A549 (cell line): ENCODE data around the gene ZNF445. TPM values are rescaled to one million over a fixed set of nuclear protein-coding genes. Genes with fewer than 3 reads are reported as not detected.

Experiments
- ATAC-seq, 2 experiments: fragments of 200-7000 bp in 1 of 2; fragments of >200 bp in 1 of 2; cut with Nextera tagmentation in 1 of 2; cut with Tn5 transposase in 1 of 2; 3 replicates each; pipeline versions ENCODE4 v1.8.0 to v1.9.1; 2018 to 2020; ENCODE audit warnings: mild to moderate bottlenecking in 1 of 2, moderate library complexity in 1 of 2
- CTCF ChIA-PET: fragments of 300-600 bp; sonication (Branson Sonifier 250); formaldehyde crosslinking; extraction: SDS; loops from one replicate; lab custom pipeline; 2021; ENCODE audit warnings: antibody characterized with exemption, inconsistent platforms; lab: Yijun Ruan, JAX
- POLR2A ChIA-PET: fragments of 350-600 bp; formaldehyde crosslinking; extraction: SDS; loops from one replicate; lab custom pipeline; 2021; ENCODE audit warnings: antibody characterized with exemption, inconsistent platforms; lab: Yijun Ruan, JAX
- DNase-seq, 2 experiments: peaks; one replicate each; pipeline versions ENCODE4 v3.0.0 to v3.0.0-alpha.2; 2011 to 2016; ENCODE audit warnings: low read depth in 1 of 2, low spot score in 1 of 2
- FAIRE-seq: peaks from 2 replicates; lab custom pipeline; 2011; peaks lifted over from hg19 to GRCh38; lab: Jason Lieb, UNC
- H3K27ac ChIP-seq, 2 experiments: fragments of >200 bp; sonication (Bioruptor Twin); formaldehyde crosslinking; 3 replicates each; pipeline ENCODE4 v1.5.1; 2016 to 2017
- H3K4me1 ChIP-seq: fragments of >200 bp; sonication (Bioruptor Twin); formaldehyde crosslinking; 3 replicates; pipeline ENCODE4 v1.6.1; 2016
- H3K4me2 ChIP-seq: fragments of >200 bp; sonication (Bioruptor Twin); formaldehyde crosslinking; 3 replicates; pipeline ENCODE4 v1.6.1; 2016
- H3K4me3 ChIP-seq: fragments of >200 bp; sonication (Bioruptor Twin); formaldehyde crosslinking; 3 replicates; pipeline ENCODE4 v1.5.1; 2016
- H3K9me3 ChIP-seq: fragments of >200 bp; sonication (Bioruptor Twin); formaldehyde crosslinking; 3 replicates; pipeline ENCODE4 v1.6.1; 2016
- CBX8 ChIP-seq: fragments of 200-600 bp; sonication (generic); IDR thresholded peaks from 2 replicates; pipeline ENCODE4 v1.6.1; 2016
- GATA3 ChIP-seq: IDR thresholded peaks from 2 replicates; pipeline ENCODE4 v1.6.1; 2012; ENCODE audit warnings: borderline replicate concordance
- HES2 ChIP-seq: fragments of >200 bp; sonication (Bioruptor Twin); formaldehyde crosslinking; IDR thresholded peaks from 2 replicates; pipeline ENCODE4 v1.6.1; 2016
- HOXB5 ChIP-seq: fragments of 250-450 bp; sonication (Bioruptor Pico); IDR thresholded peaks from 2 replicates; pipeline ENCODE4 v1.5.0; 2020; ENCODE audit warnings: mild to moderate bottlenecking, moderate library complexity
- JUNB ChIP-seq: fragments of >200 bp; sonication (Bioruptor Twin); formaldehyde crosslinking; IDR thresholded peaks from 2 replicates; pipeline ENCODE4 v1.6.1; 2016
- KDM5A ChIP-seq: fragments of 200-600 bp; sonication (generic); IDR thresholded peaks from 2 replicates; pipeline ENCODE4 v1.6.1; 2016; ENCODE audit warnings: antibody characterized with exemption, mild to moderate bottlenecking
- NFE2L2 ChIP-seq: fragments of 150-350 bp; conservative IDR thresholded peaks from 2 replicates; pipeline ENCODE4 v1.6.1; 2014; ENCODE audit warnings: low read length
- NR3C1 ChIP-seq: fragments of >200 bp; sonication (Bioruptor Twin); formaldehyde crosslinking; IDR thresholded peaks from 3 replicates; pipeline ENCODE4 v1.6.1; 2017
- PBX3 ChIP-seq: IDR thresholded peaks from 2 replicates; pipeline ENCODE4 v1.6.1; 2012
- POLR2A ChIP-seq: IDR thresholded peaks from 2 replicates; pipeline ENCODE4 v1.6.1; 2012; ENCODE audit warnings: mild to moderate bottlenecking, low read length
- POLR2AphosphoS2 ChIP-seq: conservative IDR thresholded peaks from 2 replicates; pipeline ENCODE4 v1.6.1; 2012; ENCODE audit warnings: low read length, improper control_type of control experiment, inconsistent platforms
- RAD21 ChIP-seq, 2 experiments: fragments of >200 bp in 1 of 2; sonication (Bioruptor Twin) in 1 of 2; formaldehyde crosslinking in 1 of 2; IDR thresholded peaks in 1 of 2; conservative IDR thresholded peaks in 1 of 2; 2 replicates in 1 of 2; 3 replicates in 1 of 2; pipeline ENCODE4 v1.6.1; 2012 to 2018; ENCODE audit warnings: inconsistent platforms in 1 of 2
- REST ChIP-seq: fragments of 200-600 bp; sonication (generic); IDR thresholded peaks from 2 replicates; pipeline ENCODE4 v1.6.1; 2016; ENCODE audit warnings: antibody characterized with exemption, mild to moderate bottlenecking, moderate library complexity
- RFX5 ChIP-seq: fragments of 450-650 bp; IDR thresholded peaks from 2 replicates; pipeline ENCODE4 v1.7.1; 2014; ENCODE audit warnings: antibody characterized with exemption, mild to moderate bottlenecking, moderate library complexity
- RNF2 ChIP-seq: fragments of 200-600 bp; sonication (generic); IDR thresholded peaks from 2 replicates; pipeline ENCODE4 v1.6.1; 2016; ENCODE audit warnings: low read depth, mild to moderate bottlenecking, antibody characterized with exemption, moderate library complexity, borderline replicate concordance
- TFCP2L1 ChIP-seq: fragments of 250-450 bp; sonication (Bioruptor Pico); IDR thresholded peaks from 2 replicates; pipeline ENCODE4 v1.5.0; 2021; ENCODE audit warnings: mild to moderate bottlenecking
- ZC3H11A ChIP-seq: fragments of 450-650 bp; IDR thresholded peaks from 2 replicates; pipeline ENCODE4 v1.6.1; 2014; ENCODE audit warnings: antibody characterized with exemption, mild to moderate bottlenecking
- ZFP36 ChIP-seq: fragments of 450-650 bp; IDR thresholded peaks from 2 replicates; pipeline ENCODE4 v1.6.1; 2014; ENCODE audit warnings: borderline replicate concordance; ENCODE audit not compliant: partially characterized antibody
- WGBS: methylation state at CpG from one replicate; pipeline ENCODE4 v1.1.6; 2017; ENCODE audit errors: missing lambda C conversion rate; 5-methylcytosine and 5-hydroxymethylcytosine counted together
- polyA plus RNA-seq, 4 experiments: library from polyadenylated mRNA; depleted of rRNA in 3 of 4; stranded (reverse); fragments of >200 nt; fragmentation: RNase III in 1 of 4; extraction: RNeasy Plus Mini Kit Qiagen cat#74134 plus additional on column Dnase treatment in 1 of 4; gene quantifications; 2 replicates in 3 of 4; 3 replicates in 1 of 4; pipeline ENCODE4 v1.2.3, GENCODE V29; 2011 to 2017
- TF ChIP-seq, protein P1 (sequence below): fragments of 150-350 bp; IDR thresholded peaks from 2 replicates; pipeline ENCODE4 v1.6.1; 2014; ENCODE audit warnings: low read depth, mild to moderate bottlenecking, low read length

Gene ZNF445
- polyA plus RNA-seq, 2 of the 4 experiments (the other 2 are of a cell fraction) = 3.4 to 4.0 TPM

DNA sequence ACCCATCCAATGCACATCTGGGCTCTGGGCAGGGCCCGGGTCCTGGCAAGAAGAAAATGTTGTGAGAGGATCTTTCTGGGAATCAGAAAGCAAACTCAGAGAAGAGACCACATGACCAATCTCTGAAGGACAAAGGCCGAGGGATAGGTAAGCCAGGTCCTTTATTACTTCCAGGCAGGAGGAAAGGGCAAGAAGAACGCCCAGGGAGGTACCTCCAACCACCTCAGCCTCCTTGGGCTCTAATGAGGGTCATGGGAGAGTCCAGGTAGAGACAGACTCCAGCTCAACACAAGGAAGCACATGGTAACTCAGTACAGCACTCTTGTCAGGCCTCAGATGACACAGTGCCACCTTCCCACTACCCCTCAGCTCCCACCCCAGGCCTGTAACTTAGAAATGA, 26.0 kb downstream of the ZNF445 start:
- ATAC-seq (no peak), DNase-seq (no peak), FAIRE-seq (no peak)
- TF ChIP-seq POLR2AphosphoS2 (no peak), ZFP36 (no peak), GATA3 (no peak), POLR2A (no peak), PBX3 (no peak), HOXB5 (CRISPR knock-in tag) (no peak), JUNB (no peak), CBX8 (no peak), TFCP2L1 (CRISPR knock-in tag) (no peak), HES2 (no peak), KDM5A (no peak), RFX5 (no peak)
- Histone ChIP-seq H3K4me3 (no peak overlapping the region), H3K4me2 (no peak overlapping the region), H3K9me3 (peaks cover 54% of the 10 kb centered on the region), H3K27ac (no peak overlapping the region), H3K4me1 (no peaks in the 10 kb centered on the region)
- POLR2A ChIA-PET = no interaction called here
- WGBS = 86% methylated on average over 3 of the region's 3 CpGs
- CTCF ChIA-PET = no interaction called here

DNA sequence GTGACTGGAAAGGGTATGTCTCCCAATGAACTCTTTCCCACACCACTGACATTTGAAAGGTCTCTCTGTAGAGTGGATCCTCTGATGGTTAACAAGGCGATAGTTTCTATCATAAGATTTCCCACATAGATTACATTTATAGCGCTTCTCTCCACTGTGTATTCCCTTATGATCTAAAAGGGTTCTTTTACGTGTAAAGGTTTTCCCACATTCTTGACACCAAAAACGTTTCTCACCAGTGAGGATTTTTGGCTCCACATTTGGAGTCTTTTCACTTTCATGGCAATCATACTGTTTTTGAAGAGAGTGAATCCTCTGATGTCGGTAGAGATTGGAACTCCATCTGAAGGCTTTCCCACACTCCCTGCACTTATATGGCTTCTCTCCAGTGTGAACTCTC, 30.5 kb downstream of the ZNF445 start:
- FAIRE-seq (no peak), ATAC-seq (no peak), DNase-seq (no peak)
- 92% methylated on average over 5 of the region's 5 CpGs for WGBS
- ChIA-PET CTCF (no interaction called here), POLR2A (no interaction called here)
- TF ChIP-seq NR3C1 (no peak), RNF2 (no peak), RAD21 (conservative IDR thresholded peaks at IDR 0.05 in 1 of 2, IDR thresholded peaks at IDR 0.05 in 1 of 2) (no peak), REST (no peak), NFE2L2 (no peak), TFCP2L1 (CRISPR knock-in tag) (no peak), RFX5 (no peak), ZC3H11A (no peak)
- no peak overlapping the region for H3K27ac ChIP-seq
- peaks cover 72% of the 10 kb centered on the region for H3K9me3 ChIP-seq
- H3K4me2 ChIP-seq = no peak overlapping the region
- no peaks in the 10 kb centered on the region for H3K4me1 ChIP-seq
- H3K4me3 ChIP-seq = no peak overlapping the region

DNA sequence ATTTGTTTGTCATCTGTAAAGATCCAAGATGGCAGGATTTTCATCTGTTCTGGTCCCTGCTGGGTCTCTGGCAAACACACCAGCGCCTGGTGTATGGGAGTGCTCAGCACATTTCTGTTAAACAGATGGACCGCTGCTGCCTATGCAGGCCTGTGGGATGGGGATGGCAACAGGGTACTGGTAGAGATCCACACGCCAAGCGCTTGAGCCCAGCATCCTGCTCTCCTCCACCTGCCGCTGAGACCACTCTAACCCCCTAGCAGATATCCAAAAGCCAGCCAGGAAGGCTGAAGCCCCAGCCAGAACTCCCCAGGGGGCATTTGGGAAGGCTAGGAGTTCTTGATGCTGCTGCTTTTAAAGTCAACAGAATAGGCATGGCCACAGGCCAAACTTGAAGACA, 31.7 kb downstream of the ZNF445 start:
- Histone ChIP-seq H3K4me2 (no peak overlapping the region), H3K27ac (no peak overlapping the region), H3K9me3 (peaks cover 66% of the 10 kb centered on the region), H3K4me3 (no peak overlapping the region)
- POLR2A ChIA-PET = no interaction called here
- no peak for DNase-seq
- CTCF ChIA-PET = no interaction called here
- FAIRE-seq = no peak
- 98% methylated on average over 5 of the region's 5 CpGs for WGBS
- ATAC-seq = no peak
- TF ChIP-seq, protein P1, sequence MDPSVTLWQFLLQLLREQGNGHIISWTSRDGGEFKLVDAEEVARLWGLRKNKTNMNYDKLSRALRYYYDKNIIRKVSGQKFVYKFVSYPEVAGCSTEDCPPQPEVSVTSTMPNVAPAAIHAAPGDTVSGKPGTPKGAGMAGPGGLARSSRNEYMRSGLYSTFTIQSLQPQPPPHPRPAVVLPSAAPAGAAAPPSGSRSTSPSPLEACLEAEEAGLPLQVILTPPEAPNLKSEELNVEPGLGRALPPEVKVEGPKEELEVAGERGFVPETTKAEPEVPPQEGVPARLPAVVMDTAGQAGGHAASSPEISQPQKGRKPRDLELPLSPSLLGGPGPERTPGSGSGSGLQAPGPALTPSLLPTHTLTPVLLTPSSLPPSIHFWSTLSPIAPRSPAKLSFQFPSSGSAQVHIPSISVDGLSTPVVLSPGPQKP = no peak
- no peak for TF ChIP-seq HOXB5 (CRISPR knock-in tag)
- TF ChIP-seq, all 56 proteins: peak for 0
- no peaks in the 10 kb centered on the region for H3K4me1 ChIP-seq
